Activated CD8-positive, alpha-beta memory T cell treated with anti-CD3 and anti-CD28 coated beads, Interleukin-2, amount 50 U/mL, for 4 hours (primary cell): Measurements from ENCODE around the gene PIP4K2A.

Experiments used
- DNase-seq: peaks from one replicate; pipeline ENCODE4 v3.0.0-alpha.2; 2020

The PIP4K2A gene

DNA sequence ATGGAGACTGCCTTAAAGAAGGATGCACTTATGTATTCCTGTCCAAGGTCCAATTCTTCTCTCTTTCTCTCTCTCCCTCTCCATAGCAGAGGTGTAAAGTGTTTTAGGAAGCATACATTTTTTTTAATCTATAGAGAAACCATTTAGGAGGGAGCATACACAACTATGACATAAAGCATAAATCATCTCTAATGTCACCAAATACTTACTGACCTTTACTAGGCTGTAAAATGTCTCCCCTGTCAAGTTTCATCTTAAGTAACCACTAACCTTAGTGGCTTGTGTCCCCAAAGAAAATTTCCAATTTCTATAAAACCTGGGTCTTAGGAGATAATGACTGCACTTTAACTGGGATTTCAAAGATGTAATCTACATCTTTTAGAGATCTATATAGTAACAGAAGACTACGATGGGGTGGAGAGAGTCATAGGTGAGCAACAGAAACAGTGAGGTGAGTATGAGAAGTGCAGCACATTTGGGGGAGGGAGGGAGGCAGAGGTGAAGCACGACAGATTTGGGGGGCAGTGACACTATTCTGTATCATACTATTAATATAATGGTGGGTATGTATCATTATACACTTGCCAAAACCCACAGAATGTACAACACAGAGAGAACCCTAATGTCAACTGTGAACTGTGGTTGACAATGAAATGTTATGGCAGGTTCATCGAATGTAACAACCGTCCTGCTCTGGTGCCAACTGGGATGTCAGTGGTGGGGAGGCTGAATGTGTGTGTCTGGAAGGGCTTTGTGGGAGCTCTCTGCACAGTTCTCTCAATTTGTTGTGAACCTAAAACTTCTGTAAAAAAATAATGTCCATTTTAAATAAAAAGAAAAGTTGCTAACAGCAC, 79.5 kb downstream of the PIP4K2A start:
- DNase-seq: no peak

DNA sequence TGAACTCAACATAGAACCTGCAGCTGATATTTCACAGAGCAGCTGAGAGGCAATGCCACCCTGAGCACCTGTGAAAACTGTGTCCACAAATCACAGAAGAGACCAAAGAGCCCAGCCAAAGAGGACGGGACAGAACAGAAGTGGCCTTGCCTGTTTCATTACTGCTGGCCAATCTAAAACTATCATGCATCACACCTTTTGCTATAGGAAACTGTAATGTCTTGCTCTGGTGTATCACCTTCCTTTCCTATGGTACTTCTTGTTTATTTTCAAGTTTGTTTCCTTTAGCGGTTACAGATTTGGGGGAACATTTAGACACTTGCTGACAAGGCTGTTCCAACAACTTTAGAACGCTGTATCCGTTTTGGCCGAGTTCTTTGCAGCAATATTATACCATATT, 80.3 kb downstream of the PIP4K2A start:
- no peak for DNase-seq

DNA sequence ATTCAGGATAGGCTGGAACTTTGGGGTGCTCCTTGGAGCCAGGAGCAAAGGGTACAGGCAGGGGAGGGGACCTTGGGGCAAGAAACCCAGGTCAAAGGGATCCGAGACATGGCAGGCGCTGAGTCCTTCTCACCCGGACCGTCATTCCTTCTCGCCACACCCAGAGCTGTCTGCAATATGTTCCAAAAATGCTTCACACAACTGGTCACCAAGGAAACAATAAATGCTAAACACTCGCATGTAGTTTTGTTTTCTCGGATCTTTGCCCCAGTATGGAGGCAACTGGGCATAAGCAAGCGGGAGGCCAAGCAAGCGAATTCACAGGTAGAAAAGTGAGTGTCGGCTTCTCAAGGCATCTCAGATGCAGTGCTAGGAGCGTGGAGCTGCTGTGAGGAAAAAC, 80.8 kb downstream of the PIP4K2A start:
- no peak for DNase-seq

DNA sequence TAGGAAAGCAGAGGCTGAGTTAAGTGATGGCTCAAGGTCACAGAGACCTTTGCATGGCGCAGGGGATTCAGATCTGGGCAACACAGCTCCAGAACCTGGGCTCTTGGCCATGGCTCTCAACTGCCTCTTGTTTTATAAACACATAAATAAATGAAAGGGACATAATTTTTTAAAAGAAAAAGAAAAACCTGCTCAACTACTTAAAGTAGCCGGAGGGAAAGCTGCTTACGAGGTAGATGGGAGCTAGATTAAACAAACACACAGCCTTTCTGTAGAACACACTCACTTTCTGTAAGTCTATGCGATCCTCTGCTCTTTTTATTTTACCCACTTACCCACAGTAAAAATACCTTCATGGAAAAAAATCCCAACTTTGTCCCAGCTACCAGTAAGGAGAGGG, 81.3 kb downstream of the PIP4K2A start:
- no peak for DNase-seq

DNA sequence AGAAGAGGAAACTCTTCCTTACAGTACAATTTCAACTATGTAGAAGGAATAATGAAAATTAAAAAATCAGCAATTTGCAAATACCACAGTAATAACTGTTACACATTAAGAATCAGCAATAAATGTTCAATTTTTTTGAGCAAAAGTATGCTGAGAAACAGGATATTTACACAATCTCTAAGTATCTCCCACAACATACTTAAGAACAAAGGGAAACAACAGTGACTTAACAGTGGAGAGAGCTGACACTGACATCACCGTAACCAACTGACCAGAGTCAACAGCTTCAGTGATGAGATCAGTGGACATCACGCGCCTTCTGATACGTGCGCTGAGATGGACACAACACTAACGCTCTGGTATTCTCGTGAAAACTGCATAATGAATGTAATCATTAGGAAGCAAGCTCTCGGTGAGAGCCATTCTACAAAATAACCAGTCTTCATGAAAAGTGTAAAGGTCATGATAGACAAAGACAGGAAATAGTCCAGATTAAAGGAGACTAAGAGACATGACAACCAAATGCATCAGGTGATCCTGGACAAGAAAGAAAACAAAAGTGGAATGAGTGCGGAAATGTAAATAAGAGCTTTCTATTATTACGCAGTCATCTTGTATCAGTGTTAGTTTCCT, 82.6 kb downstream of the PIP4K2A start:
- no peak for DNase-seq

DNA sequence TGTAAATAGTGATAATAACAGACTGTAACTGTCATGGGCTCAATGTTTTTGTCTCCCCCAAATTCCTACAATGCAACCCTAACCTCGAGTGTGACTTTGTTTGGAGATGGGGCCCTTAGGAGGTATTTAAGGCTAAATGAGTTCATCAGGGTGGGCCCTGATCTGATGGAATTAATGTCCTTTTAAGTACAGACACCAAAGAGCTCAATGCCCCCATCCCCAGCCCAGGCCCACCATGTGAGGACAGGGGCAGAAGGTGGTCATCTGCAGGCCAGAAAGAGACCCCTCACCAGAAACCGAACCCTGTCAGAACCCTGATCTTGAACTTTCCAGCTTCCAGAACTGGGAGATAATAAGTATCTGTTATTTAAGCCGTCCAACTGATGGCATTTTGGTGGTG, 83.2 kb downstream of the PIP4K2A start:
- no peak for DNase-seq

DNA sequence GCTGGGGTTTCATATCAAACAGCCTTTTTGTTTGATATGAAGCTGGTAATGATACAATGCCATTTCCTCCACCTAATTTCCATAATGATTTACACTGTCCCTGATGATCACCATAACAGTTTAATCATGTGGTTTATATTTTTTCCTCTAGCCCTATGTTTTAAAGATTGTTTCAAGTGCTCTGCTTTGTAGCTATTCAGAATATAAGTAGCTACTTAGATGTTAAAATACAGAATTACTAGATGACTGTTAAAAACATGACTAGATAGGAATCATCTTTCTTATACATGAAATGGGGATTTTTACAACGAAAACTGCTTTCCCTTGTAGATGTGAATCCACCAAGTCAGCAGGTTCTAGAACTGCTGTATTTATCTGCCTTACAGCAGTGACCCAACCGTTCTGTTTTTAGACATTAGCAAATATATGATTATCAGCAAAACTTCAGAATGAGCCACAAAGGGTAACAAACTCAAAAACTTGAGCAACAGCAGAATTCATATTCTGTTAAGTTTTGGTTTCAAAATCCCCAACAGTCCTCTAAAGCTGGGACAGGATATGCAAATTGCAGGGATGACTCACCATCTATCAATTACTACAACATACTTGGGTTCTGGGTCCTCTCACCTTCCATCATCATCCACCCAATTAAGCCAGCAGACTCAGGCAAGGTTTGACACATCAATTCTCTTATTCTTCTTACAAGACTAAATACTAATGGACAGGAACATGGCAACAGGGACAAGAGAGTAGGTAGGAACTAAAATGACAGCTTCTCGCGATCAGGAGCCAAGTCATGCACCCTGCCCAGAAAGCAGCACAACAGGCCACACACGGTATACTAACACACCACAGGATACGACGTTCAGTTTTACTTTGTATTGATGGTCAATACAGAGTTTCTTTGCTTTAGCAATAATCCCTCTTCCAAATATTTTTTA, 83.9 kb downstream of the PIP4K2A start:
- no peak for DNase-seq

DNA sequence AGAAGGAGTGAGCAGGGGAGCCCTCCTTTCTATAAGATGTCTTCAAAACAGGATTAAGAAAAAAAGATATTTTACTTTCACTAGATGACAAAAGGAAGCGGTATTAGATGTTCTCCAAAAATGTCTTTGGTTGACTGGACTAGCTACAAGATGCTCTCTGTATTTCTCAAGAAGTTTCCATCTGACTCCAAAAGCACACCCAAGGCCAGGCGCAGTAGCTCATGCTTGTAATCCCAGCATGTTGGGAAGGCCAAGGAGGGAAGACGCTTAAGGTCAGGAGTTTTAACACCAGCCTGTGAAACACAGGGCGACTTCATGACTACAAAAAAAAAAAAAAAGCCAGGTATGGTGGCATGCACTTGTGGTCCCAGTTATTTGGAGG, 84.5 kb downstream of the PIP4K2A start:
- no peak for DNase-seq

DNA sequence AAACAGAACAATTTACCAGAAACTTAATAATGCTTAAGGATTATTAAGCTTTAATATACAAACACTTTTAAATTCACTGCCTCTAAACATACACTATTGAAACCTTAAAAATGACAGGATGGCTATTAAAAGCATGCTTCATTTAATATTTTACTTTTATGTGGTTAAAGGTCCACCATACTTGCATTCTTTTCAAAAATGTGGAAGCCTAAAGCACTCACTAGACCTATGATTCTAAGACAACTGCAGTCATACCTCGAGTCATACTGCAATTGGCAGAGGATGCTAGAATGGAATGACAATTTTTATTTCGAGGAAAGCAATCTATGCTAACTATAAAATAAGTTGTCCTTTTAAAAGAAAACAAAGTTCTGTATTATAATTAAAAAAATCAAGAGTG, 85.3 kb downstream of the PIP4K2A start:
- no peak for DNase-seq

DNA sequence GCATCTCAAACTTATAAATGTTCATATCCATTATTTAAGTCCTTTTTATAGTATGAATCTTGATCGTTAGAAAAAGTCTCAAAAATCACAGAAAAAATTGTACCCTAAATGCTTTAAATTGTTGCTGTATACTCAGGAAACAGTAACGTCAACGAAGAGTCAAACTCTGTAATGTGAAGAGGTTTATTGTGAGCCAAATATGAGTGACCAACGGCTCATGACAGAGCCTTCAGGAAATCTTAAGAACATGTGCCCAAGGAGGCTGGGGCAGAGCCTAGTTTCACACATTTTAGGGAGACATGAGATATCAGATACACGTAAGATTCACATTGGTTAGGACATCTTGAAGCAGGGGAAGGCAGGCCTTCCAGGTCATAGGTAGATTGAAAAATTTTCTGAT, 86.1 kb downstream of the PIP4K2A start:
- DNase-seq: no peak

DNA sequence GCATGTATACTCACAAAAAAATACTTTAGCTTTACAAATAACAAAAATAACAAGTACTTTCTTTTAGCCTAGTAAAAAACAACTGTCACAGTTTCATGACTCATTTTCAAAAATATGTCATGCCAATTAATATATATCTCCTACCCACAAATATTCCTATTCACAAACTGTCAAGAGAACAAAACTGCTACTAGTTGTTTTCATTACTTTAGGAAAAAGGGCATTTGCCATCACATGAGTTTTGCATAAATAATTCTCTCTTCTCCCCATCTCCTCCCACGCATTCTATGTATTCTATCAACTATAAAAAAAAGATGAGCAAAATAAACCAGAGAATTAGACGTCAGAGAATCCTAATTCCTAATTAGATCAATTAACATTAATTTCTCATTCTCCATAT, 87.6 kb downstream of the PIP4K2A start:
- no peak for DNase-seq

DNA sequence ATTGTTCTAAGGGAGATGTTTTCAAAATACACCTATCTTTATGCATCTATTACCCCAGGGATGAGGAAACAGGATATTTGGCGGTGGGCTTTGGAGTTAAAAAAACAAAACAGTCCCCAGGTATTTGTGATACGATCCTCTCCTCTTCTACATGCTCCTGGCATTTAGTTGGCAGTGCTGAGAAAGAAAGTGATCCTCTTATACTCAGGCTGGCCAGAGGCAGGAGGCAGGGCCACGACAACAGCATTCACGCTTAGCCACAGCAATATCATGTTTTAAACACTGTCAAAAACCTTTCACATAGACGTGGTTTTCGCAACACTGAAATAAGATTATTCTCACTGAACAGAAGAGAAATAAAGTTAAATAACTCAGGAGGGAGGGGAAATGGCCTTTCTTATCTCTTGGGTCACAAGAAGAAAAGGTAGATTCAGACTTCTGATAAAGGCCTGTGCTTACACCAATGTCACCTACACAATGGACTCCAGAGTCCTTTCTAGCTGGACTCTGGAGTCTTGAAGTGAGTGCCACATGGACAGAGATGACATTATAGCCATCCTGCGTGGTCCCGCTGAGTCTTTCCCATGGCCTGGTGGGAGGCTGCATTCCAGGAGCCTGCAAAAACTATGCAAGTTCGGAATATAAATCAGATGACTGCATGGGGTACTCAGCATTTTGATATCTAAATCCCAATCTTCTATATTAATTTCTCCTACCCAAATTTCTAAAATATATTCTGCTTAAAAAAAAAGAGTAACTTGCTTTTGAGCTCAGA, 88.7 kb downstream of the PIP4K2A start:
- DNase-seq: no peak

DNA sequence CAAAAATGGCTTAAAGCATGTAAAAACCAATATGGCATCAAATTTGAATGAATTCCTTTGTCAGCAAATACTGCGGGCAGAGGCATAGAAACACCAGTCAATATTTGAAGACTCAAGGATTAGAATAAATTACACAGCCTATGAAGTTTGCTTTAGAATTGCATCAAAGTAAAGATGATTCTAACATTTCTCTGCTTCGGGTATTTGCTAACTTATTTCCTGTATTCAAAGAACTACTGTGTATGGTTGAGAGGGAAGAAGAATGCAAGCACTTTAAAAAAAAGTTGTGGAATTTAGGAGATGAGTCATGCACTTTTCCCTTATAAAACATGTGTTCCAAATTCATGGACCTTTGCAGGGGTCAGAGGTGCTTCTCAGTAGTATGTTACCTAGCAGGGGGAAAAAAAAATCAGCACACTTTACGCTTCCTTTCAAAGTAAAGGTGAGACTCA, 90.1 kb downstream of the PIP4K2A start:
- no peak for DNase-seq

DNA sequence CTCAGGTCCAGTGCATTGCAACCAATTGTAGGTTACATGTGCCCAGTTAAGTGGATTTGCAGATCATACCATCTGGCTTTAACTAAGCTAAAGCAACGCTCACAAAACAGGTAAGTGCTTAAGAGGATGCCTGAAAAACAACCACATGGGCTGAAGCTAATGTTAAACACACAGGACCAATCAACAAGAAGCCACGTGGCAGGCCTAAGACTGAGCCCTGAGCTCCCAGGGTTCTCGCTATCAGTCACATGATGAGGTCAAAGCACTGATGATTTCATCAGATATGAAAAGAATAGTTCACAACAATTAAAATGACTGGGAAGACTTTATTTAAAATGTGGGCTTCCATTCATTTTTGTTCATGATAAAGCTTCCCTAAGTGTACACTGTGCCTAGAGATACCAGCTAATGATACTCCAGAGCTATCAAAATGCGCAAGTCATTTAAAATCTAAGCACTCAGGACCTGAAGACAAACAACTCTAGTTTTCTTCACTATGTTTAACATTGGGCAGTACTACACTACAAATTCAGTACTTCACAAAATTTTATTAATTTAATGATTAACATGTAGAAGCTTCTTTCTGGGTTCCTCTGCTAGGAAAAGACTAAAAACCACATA, 90.6 kb downstream of the PIP4K2A start:
- DNase-seq: no peak

DNA sequence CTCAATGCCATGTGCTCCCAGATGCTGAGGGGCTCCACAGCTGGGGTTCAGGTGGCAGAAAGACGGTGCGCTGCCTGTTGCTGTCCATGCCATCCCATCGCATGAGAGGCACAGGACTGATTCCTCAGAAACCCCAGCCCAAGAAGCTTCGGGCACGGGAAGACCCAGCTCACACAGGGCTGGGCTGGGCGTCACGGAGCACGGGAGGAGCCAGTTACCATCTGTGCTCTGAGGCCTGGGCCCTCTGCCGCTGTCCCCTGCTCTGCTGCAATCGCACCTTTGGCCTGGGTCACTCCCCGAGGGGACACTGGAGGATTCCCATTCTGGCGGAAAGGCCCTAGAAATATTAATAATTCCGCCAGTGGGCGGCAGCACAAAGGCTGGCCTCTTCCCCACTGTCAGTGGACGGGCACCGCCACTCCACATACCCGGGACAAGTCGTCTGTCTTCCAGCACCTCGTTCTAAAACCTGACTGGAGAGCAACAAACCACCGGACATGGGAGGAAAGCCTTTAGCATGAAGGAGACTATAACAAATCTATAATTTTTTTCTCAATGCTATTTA, 92.1 kb downstream of the PIP4K2A start:
- DNase-seq: no peak

DNA sequence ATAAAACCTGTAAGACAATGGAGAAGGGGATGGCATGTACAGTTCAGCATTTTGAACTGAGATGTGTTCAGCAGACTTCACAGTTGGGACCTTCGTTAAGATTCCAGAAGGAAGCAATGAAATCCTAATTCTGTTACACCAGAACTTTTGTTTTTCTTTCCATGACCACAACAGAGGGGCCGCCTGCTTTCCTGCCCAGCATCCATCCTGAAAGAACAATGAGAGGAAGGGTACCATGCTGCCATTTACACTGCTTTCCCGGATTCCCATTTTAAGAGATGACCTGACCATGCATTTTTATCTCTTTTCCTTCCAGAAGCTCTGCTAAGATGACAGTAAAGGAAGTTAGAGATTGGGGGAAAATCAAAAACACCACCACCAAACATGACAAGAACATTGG, 92.7 kb downstream of the PIP4K2A start:
- no peak for DNase-seq

DNA sequence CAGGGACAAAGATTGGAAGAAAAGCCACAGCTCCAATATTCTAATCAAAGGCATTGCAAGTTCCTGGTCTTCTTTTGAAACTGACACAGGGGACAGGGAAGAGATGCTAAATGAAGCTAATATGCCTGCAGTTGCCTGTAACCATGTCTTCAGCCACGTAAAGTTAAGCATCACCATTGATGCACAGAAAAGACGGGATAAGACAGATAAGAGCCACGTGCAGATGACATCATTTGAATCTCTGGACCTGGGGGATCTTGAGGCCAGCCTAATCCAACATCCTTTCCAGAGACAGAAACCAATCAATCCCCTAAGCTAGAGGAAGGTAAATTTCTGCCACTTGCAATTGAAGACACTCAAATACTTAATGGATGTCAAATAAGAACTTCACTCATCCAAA, 93.4 kb downstream of the PIP4K2A start:
- no peak for DNase-seq

DNA sequence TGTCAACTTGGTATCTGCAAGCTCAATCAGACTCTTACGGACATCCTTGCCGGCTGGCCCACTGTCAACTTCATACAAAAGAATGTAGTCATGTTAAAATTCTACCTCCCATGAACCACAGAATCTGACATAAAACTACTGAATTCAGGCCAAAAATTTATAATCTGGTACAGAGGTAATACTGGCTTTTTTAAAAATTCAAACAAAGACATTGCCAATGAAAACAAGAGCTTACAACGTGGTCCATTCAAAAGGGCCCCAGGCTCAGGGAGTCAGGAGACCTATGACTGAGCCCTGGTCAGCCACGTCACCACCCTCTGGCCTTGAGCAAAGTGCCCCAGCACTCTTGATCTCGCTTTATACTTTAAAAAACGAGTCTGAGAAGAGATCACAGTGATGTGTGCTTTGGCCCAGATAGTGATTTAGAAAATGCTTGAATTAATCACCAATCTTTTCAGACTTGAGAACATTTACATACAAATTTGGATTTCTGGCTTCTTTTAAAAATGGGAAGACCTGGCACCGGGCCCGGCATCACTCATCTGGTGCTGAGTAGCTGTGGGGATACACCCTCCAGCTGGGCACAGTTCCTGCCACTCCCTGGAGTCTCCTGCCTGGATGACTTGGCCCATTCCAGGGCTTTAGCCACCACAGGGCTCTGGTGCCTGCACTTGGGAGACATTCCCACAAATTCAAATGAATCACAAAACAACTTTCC, 94.1 kb downstream of the PIP4K2A start:
- DNase-seq: no peak

DNA sequence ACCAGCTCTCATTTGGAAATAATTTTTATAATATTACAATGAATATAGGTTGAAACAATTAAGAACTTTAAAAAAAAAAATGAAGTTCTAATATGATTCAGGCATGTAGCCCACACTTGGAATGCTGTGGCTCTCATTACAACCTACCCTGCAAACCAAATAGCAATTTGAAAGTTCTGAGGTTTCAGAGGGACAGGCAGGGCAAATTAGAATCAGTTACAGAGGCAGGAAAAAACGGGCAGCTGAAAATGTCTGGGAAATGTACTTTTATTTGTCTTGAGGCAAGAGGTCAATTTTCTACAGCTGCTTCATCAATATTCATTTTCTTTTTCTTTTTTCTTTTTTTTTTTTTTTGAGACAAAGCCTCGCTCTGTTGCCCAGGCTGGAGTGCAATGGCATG, 95.3 kb downstream of the PIP4K2A start:
- DNase-seq: no peak

DNA sequence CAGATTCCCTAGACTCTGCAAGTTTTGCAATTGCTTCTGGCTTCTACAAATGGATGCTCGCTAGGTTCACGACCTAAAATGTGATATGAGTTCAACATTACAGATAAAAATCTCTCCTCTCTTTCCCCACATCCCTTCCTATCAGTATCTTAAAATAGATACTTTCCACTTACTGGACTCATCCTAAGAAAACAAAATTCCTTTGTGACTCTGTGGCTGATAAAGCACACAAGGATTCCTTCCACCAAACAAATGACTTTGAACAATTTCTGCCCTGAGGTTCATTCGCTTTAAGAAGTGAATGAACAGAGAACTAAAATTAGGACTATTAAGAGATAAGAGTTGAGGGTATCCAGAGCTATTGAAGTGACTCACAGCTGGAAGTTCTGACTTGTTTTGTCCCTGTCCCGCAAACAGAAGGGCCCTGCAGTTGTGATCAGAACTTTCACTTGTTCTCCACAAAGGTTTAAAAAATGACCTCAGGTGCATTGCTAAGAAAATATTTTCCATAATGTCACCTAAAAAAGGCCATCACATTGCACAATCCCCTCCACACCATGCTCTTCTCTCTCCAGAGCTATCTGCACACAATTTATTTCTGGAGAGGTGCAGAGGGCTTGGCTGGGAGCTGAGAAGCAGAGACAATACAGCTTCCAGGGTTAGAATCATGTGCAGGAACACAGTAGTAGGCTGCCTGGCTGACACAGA, 96.1 kb downstream of the PIP4K2A start:
- DNase-seq: no peak

DNA sequence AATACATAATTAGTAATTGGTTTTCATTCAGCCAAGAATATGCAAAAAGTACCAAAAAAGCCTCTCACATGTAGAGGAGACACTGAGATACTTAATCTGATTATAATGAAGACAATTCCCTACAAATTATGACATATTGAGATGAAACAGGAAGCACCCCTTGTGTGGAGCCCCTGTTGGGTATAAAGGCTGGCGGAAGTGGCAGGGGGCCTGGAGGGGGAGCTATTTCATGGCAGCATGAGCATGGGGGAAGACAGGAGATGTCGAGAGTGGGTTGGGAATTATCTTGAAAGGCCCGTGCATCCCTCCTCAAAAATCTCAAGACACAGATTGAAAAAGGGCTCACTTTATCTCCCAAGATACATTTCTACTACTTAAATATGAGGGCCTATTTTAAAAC, 96.9 kb downstream of the PIP4K2A start:
- no peak for DNase-seq
